ENCODE results near the gene CAMKK1.

CAMKK1 gene

DNA sequence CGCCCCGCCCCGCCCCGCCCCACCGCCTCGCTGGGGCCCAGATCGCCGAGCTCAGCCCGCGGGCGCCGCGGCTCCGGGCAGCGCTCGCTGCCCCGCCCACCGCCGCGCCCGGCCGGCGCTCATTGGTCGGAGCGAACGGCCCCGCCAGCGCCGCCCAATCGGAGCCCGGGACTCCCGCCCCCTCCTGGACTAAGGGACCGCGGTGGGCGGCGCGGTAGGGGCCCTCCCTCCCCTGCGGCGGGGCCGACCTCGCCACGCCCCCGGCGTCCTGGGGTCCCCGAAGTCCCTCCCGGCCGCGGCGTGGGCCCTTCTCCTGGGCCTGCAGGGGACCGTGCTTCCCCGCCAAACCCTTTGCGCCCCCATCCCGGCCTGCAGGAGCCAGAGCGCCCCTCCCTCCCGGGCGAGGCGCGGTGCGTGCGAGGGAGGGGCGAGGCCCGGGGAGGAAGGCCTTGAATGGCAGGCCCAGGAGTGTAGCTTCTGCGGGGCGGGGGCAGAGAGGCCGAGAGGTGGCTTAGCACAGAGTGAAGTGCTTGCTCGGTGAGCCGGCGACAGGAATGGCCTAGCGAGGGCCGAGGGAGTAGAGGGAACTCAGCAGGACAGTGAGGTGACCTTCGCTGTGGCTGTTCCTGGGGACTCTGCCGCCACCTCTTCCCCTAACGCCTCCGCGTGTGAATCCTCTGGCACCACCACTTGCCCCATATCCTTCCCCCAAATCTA, at the start of gene CAMKK1:
TSS of gene CAMKK1 (minus strand) at position 51 of the 717 bp plus-strand sequence. CDS start 7,366 bp downstream, outside the sequence.
- peak; percentile 72 for DNase-seq

DNA sequence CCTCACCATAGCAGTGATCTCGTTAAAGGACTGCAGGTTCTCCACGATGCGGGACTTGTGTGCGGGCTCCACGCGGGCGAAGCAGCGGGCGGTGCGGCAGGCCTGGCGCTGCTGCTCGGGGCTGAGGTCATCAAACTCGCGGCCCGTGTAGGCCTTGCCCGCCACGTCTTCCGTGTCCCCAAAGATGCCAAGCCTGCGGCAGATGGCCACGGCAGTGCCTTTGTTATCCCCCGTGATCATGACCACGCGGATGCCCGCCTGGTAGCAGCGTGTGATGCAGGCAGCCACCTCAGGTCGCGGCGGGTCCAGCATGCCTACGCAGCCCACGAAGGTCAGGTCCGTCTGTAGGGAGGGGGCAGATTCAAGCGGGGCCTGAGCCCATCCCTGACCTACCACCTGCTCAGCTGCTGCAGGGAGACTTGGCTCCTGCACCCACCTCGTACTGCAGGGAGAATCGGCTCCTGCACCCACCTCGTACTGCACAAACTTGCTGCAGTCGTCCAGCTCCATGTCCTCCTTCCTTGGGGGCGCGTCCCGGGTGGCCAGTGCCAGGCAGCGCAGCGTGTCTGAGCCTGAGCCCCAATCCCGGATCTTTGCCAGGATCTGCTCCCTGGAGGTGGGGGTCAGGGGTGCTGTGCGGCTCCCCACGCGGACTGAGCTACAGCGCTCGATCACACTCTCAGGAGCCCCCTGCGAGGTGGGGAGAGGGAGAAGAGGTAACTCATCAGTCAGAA, 48.3 kb upstream of the CAMKK1 start:
- no peak for DNase-seq

- no peak for DNase-seq
Observed at GRCh38 chr17:3937359-3937758, 44.5 kb upstream of the CAMKK1 start.

- no peak for DNase-seq
Observed at GRCh38 chr17:3935825-3936355, 43.0 kb upstream of the CAMKK1 start.

DNA sequence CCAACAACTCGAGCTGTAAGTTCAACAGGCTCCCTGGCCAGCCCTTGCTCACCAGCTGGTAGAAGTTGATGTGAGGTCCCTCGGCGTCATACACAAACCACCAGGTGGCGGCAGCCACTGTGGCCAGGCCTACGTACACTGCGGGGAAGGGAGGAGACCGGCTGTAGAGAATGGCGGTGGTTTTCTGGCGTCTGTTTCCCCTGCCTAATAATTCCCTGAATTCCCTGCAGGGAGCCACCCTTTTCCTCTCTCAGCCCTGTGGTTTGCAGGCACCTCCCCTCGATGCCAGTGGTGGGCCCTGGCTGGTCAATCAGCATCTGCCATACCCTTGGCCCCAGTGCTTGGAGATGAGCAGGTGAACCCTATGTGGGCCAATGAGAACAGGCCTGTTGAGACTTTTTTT, 42.3 kb upstream of the CAMKK1 start:
- DNase-seq: no peak

DNA sequence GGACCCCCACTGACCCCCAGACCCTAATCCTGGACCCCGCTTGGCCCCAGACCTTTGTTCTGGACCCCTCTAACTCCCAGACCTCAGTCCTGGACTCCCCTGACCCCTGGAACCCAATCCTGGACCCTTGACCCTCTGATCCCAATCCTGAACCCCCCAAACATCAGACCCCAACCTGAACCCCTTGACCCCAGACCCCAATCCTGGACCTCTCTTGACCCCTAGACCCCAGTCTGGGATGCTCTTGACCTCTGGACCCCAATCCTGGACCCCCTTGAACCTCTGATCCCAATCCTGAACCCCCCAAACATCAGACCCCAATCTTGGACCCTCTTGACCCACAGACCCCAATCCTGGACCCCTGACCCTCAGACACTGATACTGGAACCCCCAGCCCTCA, 36.9 kb upstream of the CAMKK1 start:
- no peak for DNase-seq

DNA sequence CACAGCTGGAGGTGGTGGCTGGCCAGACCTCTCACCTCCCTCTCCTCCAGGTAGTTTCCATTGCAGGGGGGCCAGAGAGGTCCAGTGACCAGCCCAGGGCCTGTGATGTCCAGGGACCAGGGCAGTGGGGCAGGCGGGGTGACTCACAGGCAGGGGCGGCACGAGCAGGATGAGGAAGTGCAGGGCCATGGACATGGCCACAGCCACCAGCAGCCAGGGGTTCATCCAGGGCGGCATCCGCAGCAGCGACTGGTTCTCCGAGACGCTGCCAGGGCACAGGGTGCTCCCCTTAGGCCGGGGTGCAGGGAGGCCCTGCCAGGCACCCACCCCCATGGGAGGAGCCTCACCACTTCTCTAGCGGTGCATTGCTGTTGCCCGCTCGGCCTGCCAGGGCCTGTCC, 36.3 kb upstream of the CAMKK1 start:
- no peak for DNase-seq

DNA sequence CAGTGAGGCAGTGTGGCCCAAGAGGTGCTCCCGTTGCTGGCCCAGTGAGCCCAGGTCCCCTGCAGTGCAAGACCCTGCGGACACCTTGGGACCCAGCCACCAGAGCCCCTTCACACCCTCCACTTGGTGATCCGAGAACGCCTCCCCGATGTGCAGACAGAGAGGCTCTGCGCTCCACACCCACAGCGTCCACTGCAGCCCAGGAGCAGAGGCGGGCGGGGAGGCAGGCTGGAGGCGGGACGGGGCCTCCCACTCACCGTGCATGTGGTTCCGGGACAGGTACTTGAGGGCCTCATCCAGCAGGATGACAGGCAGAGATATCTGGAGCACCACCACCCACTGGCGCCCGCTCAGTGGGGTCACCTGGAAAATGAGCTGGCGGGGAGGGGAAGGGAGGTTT, 35.6 kb upstream of the CAMKK1 start:
- DNase-seq: no peak

- no peak for DNase-seq
Observed at GRCh38 chr17:3927628-3928340, 34.9 kb upstream of the CAMKK1 start.

DNA sequence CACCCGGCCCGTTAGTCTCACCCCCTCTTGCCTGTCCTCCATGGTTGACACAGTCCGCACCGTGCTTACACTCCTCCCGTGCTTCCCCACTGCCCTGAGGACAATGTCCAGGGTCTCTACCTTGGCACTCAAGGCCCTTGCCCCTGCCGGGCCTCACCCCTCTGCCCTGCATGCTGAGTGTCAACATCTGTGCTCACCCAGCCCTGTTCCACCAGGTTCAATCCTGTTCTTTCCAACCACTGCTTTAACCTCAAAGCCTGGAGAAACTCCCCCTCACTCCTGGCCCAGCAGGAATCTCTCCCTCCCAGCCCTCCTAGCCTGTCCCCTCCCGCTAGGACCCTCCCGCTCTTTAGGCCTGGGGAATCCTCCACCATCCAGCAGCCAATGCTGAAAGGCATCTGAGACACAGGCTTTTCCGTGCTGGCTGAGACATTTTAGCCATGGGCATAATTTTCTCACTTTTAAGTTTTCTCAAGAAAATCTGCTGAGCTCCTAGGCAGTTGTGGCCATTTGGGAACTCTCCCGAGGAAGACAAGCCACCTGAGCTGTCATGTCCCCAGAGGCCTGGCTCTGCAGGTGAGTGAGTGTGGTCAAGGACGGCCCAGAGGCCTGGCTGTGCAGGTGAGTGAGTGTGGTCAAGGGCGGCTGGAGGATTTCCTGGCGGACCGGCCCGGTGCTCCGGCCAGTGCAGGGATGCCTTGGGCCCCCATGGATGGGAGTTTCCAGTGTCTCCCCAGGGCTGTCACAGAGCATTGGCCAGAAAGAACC, 34.2 kb upstream of the CAMKK1 start:
- no peak for DNase-seq

DNA sequence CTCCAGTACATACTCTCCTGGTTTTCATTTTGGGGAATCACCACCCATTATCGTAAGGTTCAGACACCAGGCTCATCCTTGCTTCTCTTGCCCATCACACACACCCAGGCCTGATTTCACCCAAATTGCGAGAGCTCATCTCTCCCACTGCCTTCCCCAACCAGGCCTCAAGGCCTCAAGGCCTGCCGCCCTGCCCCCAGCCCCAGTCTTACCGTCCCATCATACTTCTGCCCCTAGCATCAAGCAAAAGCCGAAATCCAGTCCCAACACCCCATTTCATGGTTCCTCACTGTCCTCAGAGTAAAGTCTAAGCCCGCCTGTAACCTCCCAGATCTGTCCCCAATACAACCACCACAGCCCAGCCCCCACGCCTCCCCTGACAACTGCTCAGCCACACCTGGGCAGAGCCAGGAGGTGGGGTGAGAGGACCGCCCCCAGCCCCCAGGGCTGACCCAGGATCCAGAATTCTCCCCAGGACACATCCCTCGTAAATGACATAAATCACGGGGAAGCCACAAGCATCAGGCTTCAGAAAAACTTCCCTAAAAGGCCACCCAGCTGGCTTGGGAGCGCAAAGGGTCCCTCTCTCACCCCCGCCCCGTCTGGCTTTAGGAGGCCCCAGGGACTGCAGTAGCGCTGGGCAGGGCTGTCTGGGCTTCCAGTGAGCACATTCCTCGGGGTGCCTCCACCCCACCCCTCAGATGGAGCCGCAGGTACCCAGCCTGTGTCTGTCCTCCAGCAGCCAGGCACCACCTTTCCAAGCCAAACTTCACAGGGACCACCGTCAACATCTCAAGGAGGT, 33.0 kb upstream of the CAMKK1 start:
- DNase-seq: no peak

- DNase-seq: no peak
Observed at GRCh38 chr17:3924512-3925350, 31.9 kb upstream of the CAMKK1 start.

GRCh38 chr17:3923466-3924190, 30.8 kb upstream of the CAMKK1 start:
- DNase-seq: no peak

DNA sequence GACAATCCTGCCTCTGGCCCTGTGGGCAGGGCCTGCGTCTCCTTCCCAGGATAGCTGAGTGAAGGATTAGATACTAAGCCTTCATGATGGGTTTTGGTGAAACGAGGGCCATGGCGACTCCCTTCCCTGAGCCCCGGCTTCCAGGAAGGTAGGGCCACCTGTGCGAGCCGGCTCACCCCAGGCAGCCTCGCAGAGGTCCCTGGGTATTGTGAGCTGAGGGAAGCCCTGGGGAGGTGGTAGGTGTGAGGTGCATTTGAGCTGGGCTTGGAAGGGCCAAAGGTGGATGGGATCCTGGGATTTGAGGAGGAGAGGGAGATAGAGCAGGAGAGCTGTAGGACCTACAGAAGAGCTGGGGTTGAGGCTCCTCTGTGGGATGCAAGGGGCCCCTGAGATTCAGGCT, 29.9 kb upstream of the CAMKK1 start:
- no peak for DNase-seq

DNA sequence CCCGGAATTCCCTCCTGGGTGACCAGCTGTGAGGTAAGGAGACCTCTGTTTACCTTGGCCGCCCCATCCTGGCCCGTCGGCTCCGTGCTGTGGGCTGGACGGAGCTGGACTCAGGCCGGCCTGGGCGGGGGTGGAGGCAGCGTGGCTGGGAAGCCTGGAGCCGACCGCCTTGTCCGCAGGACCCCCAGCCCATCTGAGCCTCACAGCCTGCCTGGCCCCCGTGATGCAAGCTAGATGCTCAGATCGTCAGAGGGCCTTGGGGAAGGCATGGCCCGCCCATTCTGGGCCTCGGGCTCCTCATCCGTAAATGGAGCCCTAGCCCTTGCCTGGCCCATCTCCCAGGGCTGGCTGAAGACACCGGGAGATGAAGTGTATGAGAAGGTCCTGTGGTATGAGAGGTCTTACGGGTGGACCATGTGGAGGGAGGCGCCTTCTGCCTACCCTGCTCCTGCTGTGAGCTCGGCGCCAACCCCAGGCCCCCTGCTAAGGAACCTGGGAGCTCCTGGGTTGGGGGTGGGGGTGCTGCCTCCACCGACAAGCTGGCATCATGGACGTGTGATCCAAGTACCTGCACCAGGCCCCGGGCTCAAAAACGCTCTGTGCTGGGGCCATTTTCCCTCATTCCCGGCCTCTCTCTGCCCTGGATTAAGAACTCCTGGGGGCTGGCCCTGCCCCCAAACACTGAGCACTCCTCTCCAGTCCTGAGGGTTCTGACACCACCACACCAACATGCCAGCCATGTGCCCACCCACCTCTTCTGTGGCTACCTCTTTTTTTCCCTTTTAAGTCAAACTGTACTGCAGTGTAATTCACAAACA, 28.9 kb upstream of the CAMKK1 start:
- DNase-seq: no peak

DNA sequence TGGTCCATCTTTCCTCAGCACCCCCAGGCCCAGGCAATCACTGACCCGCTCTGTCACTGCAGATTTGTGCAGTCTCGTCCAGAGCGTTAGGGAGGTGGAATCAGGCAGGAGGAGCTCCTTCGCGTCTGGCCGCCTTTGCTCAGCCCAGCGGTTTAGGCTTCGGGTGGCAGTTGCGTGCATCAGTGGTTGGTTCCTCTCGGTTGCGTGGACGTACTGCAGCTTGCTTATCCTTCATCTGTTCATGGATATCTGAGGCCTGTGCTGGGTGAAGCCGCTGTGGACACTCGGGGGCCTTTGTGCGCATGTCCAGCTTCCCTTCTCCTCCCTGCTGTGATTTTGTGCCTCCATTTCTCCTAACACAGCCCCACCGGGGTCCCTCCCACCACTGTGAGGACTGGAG, 28.2 kb upstream of the CAMKK1 start:
- no peak for DNase-seq

DNA sequence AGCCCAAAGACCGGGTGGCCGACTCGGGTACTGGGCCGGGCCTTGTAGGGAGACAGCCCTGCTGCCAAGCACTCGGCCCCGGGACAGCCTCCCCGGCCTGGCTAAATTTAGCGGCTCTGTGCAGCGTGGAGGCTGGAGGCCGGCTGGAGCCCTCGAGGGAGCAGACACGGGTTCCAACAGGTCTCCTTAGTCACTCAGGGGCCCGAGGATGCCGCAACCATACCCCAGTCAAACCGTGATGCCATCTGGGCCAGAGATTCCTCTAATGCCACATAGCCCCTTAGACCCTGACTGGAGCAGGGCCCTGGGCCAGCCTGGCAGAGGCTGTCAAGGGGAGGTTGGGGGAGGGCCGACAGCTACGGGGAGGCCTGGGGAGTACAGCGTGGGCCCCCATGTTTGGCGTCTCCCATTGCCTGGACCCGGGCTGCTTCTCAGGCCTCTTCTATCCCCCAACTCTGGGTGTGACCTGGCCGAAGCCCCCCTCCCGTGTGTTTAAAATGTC, 26.3 kb upstream of the CAMKK1 start:
- DNase-seq: no peak

DNA sequence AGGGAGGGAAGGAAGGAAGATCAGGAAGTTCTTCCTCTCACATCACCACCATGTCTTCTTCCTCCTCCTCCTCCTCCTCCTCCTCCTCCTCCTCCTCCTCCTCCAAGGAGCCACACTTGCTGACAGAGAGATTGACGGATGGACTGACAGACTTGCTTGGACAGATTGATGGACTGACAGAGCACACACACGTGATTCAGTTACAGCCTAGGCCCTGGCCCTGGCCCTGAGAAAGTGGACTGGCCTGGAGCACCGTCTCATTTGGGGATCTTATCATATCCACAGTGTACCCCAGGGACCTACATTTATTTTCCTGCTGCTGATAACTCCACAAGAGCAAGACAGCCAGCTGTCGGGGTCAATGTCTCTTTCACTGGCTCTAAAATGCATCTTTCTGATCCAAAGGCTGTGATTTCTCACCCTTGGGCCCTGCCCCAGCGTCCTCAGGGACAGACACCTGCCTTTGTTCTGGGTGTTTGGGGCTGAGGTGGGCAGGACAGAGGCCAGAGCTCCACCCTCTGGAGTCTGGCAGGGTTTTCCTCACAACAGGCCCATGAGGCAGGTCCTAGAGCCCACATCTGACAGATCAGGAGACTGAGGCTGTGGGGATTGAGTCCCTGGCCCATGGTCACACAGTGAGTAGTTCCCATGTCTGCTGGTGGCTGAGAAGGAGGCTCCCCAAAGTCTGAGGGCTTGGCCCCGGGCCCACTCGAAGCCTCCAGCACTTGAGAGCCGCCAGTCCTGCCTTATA, 25.7 kb upstream of the CAMKK1 start:
- DNase-seq: no peak
